GM08714 (cell line): ENCODE data around the gene OPRL1.

Experiments used
- H3K4me3 ChIP-seq: fragments of 200-500 bp; sonication (Bioruptor generic); 2 replicates; pipeline ENCODE4 v1.5.1; 2014; ENCODE audit warnings: mild to moderate bottlenecking, low read length, inconsistent platforms
- ZNF274 ChIP-seq: IDR thresholded peaks from 2 replicates; pipeline ENCODE4 v1.6.1; 2012; ENCODE audit warnings: mild to moderate bottlenecking, low read depth, low read length

The OPRL1 gene

DNA sequence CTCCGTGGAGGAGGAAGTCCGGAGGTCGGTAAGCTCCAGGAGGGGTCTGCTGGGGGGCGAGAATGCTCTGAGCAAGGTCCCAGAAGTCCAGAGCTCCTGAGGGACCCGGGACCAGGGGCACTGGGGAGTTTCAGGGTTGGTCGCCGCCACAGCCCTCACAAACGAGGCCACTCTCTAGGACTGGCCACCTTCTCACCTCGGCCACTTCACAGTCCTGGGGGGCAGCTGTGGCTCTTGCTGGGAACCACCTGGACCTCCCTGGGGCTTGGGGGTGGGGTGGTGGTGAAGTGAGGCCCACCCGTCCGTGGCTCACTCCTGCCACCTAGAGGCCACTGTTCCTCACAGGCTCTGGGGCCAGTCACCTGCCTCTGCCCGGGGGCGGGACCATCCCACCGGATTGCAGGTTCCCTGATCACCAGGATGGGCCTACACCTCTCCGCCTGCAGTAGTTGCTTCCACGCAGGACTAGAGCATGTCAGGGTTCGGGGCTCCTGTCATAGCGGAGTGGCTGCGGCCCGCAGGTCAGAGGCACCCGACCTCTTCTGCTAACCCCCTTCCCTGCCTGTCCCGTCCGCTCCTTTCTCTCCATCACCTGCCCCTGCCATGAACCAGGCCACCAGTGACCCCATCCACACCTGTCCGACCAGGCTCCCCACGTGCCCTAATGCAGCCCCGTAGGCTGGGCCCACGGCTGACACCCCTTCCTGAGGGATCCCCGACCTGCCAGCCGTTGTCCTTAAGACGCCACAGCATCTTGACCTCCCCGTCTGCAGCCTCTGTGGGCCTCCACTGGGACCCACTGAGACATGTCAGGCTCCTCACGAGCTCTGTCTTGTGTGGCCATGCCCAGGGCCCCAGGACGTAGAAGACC is 22.0 kb upstream of the OPRL1 start:
- no peak for TF ChIP-seq ZNF274
- no peak overlapping the region for H3K4me3 ChIP-seq

DNA sequence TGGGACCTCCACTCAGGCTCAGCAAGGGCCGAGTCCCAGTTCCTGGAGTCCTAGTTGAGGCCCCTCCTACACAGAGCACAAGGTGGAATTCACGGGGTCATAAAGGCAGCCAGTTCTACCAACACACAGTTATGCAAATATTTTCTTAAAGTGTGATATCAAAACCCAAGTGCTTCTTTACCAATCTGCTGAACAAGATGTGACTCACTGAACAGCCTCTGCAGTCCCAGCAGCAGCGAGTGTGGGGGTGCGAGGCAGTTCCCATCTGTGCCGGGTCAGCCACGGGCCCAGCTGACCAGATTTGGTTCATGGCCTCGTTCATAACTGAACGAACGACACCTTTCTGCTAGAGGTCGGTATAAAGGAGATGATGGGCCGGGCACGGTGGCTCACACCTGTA is 21.3 kb upstream of the OPRL1 start:
- no peak for TF ChIP-seq ZNF274
- H3K4me3 ChIP-seq, result no peak overlapping the region

DNA sequence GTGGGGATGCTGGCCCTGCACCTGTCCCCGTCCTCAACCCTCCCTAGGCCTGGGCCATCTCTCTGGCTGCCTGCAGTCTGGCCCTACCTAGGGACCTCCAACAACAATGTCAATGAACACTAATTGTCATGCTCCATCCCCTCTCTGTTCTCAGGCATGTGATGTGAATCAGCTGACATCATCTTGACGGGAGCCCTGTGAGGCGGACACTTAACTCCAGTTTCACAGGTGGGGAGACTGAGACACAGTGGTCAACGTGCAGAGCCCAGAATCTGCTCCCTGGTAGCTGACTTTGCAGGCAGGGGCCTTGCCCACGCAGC is 17.6 kb upstream of the OPRL1 start:
- no peak for TF ChIP-seq ZNF274
- peak overlapping the region; percentile 51; the same call in 1 of the 2 replicates for H3K4me3 ChIP-seq

DNA sequence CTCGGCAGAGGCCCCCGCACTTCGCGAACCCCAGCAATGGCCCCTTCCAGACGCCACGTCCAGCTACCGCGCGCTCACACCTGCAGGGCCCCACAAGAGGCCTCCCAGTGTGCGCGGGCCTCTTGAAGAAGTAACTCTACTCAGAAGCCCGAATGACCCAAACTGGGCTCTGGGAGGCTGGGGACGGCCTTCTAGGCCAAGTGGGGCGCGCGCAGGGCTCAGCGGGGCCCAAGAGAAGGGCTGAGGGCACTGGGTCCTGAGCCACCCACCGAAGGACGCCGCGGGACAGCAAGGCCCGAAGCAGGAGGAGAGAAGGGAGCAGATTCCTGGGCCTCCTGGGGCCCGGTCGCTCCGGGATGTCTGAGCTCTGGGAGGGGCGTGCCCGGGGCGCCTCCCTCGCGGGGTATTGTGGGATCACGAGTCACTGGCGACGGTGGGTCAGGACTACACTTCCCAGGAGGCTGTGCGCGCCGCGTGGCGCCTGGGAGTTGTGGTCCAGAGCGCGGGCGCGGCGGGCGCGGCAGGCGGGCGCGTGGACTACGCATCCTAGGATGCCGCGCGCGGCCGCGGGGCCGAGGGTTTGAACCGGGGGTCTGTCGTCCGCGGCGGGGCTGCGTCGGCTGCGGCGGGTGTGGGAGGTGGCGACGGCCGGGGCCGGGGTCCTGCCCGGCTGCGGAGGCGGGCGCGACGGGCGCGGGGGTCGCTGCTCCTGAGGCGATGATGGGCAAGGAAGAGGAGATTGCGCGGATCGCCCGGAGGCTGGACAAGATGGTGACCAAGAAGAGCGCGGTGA is 17.1 kb upstream of the OPRL1 start, which contains the start of gene TCEA2:
Gene TCEA2, plus strand, starts transcription at position 603 of the 793 bp plus-strand sequence. Its CDS starts 115 bp downstream, at position 718.
- TF ChIP-seq ZNF274, result no peak
- H3K4me3 ChIP-seq, result peak within 1 kb of the TSS; percentile 81

DNA sequence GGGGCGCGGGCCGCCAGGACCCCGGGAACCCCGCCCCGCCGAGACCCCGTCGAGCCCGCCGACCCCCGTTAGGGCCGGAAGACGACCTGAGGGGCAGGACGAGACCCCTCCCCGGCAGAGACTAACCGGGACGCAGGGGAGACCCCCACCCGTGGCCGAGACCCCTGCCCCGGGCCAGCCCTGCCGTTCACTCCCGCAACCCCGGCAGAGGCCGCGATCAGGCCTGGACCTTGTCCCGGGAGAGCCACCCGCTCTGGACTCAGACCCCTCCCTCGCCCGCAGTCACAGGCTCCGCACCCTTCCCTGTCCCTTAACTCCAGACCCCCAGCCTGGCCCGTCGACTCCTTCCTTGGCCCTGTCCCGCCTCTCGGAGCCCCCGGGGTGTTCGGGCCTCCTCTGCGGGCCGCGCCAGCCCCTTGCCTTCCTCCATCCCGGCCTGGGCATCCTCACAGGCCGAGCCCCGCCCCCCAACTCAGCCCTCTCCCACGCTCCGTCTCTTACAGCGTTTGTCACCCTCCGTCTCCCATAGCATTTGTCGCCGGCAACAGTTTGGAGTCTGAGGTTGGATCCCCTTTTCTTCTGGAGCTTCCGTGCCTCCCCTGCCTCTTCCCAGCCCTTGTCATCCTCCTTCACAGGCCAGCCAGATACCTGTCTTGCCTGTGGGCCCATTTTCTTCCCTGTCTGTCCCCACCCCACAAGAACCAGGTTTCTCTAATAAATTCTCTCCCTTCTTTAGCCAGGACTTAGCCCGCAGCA is 16.3 kb upstream of the OPRL1 start:
- peak overlapping the region; percentile 81 for H3K4me3 ChIP-seq
- no peak for TF ChIP-seq ZNF274

DNA sequence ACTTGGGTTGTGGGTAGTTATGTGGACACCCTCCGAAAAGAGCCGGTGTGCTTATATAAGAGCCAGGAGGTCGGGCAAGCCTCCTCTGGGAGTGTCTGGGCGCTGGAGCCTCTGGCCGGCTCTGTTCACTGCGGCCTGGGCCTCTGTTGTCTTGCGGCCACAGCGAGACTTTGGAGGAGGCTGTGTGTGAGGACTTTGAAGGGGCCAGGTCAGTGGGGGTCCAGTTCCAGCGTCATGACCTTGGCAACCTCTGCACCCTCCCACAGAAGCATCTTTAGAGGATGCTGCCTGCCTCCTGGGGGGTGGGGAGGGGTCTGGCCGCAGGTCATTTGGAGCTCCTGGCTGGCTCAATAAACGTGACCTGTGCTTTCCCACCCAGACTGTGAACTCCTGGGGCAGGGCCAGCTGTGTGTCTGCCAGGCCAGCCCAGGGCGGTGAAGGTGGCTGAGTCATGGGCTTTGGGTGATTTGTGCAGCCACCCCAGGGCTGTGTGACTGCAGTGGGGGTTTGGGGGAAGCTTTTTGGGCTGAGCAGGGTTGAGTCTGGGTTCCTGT is 15.7 kb upstream of the OPRL1 start:
- TF ChIP-seq ZNF274, result no peak

DNA sequence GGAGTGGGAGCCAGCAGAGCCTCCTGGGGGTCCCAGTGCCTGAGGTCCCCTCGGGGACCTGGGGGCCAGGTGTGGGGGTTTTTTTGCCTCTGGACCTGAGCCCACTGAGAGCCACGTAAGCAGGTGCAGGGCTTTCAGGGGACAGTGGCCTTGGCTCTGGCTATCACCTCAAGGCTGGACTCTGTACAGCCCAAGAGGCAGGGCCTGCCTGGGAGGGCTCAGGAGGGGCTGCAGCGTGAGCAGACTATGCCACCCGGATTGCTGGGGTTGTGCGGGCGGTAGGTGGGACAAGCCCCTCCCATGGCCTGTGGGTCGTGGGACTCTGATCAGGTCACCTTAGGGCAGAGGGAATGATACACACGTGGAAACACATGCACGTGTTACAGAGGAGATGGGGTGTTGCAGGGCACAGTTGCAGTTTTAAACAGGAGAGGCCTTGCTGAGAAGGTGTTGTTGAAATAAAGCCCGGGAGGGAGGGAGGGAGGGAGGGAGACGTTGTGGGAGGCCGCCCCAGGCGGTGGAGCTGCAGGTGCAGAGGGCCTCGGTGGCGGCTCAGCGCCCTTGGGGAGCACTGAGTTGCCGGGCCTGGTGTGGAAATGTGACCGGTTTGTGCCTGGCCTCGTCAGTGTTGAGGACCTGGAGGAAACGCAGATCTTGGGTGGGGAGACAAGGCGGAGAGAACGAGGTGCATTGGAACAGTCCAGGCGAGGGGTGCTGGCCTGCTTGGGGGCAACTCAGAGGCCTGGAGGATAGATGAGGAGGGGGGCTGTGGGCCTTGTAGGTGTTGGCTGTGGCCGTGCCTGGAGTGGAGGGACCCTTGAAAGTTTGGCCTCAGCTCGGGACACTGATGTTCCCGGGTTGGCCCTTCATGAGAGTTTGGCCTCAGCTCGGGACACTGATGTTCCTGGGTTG is 14.6 kb upstream of the OPRL1 start:
- TF ChIP-seq ZNF274, result no peak
- no peak overlapping the region for H3K4me3 ChIP-seq

More for the DNA sequence above, 15.7 kb upstream of the OPRL1 start:
- no peak overlapping the region for H3K4me3 ChIP-seq

DNA sequence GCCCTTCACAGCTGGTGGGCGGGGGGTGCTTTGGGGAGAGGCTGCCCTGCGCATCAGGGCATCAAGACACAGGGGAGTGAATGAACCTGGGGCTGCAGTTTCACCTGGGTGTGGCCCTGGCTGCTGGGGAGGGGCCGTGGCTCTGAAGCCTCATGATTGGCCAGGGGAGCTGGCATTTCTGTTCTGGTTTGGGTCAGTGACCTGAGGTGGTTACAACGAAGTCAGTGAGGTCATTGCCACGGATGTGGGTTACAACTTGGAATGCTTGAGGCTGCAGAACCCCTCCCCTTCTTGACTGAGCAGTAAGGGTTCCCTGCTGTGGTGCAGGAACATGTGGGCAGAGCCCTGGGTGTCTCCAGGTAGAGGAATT is 13.9 kb upstream of the OPRL1 start:
- H3K4me3 ChIP-seq, result no peak overlapping the region
- no peak for TF ChIP-seq ZNF274

DNA sequence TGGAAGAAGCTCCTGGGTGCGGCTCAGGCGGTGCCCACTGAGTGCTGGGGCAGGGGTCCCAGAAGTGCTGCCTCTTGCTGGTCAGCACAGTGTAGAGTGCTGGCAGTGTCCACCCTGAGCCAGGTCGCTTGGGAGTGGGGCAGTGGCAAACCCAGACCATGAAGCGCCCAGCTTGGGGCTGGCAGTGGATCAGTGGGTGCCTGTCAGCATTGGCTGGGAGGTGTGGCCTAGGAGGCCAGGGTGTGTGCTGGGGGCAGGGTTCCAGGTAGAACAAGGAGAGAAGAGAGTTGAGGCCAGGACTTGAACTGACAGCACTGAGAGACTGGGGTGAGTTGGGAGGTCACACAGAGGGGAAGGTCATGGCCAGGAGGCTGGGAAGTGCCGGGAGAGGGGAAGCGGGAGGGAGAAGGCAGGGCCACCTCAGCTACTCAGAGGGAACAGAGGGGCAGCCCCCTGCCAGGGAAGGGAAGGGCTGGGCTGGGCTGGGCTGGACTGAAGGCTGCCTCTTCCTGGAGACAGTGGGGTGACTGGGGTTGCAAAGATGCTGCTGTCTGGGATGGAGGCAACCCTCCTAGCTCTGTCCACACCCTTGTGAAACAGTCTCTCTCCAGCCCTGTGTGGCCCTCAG is 12.8 kb upstream of the OPRL1 start:
- TF ChIP-seq ZNF274, result no peak
- no peak overlapping the region for H3K4me3 ChIP-seq

DNA sequence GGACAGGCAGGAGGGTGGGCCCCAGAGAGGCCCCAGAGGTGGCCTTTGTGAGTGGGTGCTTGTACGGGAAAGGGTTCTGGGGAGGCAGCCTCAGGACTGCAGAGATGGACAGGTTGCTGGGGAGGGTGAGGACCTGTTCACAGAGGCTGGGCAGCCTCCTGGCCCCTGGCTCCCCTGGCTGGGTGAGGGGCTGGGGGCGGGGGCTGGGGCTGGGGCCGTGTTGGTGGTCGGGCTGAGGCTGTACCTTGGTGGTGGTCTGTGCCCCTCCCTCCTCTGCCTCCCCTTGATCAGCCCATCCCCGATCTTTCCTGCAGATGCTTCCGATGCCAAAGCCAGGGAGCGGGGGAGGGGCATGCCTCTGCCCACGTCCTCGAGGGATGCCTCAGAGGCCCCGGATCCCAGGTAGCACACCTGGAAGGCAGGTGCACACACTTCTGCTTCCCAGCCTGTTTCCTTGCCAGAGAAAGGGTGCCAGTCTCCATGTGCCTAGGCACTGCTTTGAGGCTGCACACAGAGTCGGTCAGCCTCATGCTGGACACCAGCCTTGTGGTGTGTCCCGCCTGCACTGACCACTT is 12.1 kb upstream of the OPRL1 start:
- H3K4me3 ChIP-seq, result no peak overlapping the region
- TF ChIP-seq ZNF274, result no peak

DNA sequence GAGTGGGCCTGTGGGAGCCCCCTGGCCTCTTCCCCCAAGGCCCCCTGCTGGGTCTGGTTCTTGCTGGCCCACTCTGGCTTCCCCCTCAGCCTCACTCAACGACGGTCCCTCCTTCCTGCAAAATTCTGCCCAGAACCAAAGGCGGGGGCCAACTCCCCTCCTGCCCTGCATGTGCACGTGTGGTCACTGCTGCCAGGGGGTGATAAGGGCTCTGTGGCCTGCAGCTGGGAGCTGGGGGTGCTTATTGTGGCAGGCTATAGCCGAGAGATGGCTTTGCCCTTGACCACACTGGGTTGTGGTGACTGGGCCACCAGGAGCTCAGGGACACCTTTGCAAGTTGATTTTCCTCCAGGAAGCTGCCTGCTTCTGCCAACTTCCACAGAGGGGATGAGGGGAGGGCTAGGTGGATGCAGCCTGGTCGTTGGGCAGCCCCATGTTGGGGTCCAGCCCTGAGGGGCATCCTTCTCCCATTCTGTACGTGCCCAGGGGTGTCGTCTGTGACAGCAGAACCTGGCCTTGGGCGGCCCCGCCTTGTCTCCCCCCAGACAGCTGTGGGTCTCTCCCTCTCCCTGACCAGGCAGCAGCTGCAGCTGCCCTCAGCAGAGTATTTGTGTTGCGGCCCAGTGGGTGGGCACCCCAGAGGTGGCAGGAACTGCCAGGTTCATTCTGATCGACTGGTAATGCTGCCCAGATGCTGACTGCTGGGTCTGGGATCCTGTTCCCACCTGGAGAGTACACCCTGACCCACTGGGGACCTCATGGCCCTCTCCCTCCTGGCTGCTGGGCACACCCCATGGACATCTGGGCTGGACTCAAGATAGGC is 11.3 kb upstream of the OPRL1 start:
- no peak overlapping the region for H3K4me3 ChIP-seq
- no peak for TF ChIP-seq ZNF274

DNA sequence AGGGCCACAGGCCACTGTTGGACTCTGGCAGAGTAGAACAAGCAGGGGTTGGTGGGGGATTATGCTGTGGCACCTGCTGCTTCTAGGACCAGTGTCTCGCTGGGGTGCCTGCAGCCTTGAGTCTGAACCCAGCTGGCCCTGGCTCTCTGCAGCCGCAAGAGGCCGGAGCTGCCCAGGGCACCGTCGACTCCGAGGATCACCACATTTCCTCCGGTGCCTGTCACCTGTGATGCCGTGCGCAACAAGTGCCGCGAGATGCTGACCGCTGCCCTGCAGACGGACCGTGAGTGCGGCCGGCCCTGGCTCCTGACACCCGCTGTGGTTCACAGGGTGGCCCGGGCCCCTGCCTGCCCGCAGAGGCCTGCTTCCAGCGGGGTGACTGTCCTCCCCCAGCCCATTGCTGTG is 10.7 kb upstream of the OPRL1 start:
- no peak for TF ChIP-seq ZNF274
- no peak overlapping the region for H3K4me3 ChIP-seq
